DND-41 (cell line): ENCODE measurements around the gene KLK4.

Experiments
- EZH2 ChIP-seq: IDR thresholded peaks from 3 replicates; pipeline ENCODE4 v1.6.1; 2012; ENCODE audit warnings: borderline replicate concordance, low read depth, mild to moderate bottlenecking, moderate library complexity, low read length, inconsistent platforms; ENCODE audit not compliant: severe bottlenecking
- TF ChIP-seq, protein P1 (sequence below): IDR thresholded peaks from 2 replicates; pipeline ENCODE4 v1.5.1; 2012; ENCODE audit warnings: borderline replicate concordance, low read length, moderate library complexity, mild to moderate bottlenecking; ENCODE audit not compliant: poor library complexity, severe bottlenecking; ENCODE audit errors: extremely low read depth

DNA sequence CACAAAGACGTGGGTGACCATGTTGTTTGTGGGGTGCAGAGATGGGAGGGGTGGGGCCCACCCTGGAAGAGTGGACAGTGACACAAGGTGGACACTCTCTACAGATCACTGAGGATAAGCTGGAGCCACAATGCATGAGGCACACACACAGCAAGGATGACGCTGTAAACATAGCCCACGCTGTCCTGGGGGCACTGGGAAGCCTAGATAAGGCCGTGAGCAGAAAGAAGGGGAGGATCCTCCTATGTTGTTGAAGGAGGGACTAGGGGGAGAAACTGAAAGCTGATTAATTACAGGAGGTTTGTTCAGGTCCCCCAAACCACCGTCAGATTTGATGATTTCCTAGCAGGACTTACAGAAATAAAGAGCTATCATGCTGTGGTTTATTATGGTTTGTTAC lies 32.3 kb downstream of the KLK4 start:
- TF ChIP-seq, protein P1, sequence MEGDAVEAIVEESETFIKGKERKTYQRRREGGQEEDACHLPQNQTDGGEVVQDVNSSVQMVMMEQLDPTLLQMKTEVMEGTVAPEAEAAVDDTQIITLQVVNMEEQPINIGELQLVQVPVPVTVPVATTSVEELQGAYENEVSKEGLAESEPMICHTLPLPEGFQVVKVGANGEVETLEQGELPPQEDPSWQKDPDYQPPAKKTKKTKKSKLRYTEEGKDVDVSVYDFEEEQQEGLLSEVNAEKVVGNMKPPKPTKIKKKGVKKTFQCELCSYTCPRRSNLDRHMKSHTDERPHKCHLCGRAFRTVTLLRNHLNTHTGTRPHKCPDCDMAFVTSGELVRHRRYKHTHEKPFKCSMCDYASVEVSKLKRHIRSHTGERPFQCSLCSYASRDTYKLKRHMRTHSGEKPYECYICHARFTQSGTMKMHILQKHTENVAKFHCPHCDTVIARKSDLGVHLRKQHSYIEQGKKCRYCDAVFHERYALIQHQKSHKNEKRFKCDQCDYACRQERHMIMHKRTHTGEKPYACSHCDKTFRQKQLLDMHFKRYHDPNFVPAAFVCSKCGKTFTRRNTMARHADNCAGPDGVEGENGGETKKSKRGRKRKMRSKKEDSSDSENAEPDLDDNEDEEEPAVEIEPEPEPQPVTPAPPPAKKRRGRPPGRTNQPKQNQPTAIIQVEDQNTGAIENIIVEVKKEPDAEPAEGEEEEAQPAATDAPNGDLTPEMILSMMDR: no peak
- no peak for TF ChIP-seq EZH2
